Activated CD4-positive, alpha-beta T cell treated with anti-CD3 and anti-CD28 coated beads, Interleukin-2, amount 10 ng/mL, durations not matched to agents 7 days and 5 days (primary cell): ENCODE measurements around the gene ZSCAN21. TPM values are rescaled to one million over a fixed set of nuclear protein-coding genes. Genes with fewer than 3 reads are reported as not detected.

Experiments
- CTCF ChIA-PET: fragments of 350-600 bp; sonication (Branson Sonifier 250); formaldehyde crosslinking; loops from one replicate; lab custom pipeline; 2021; ENCODE audit warnings: antibody characterized with exemption; lab: Charles Lee
- POLR2A ChIA-PET: fragments of 350-600 bp; sonication (Branson Sonifier 250); formaldehyde crosslinking; loops from one replicate; lab custom pipeline; 2021; ENCODE audit warnings: antibody characterized with exemption; lab: Charles Lee
- DNase-seq: peaks from one replicate; pipeline ENCODE4 v3.0.0-alpha.2; 2020
- H3K27ac Mint-ChIP-seq: one replicate; pipeline ENCODE4 v1.8.0; 2021; ENCODE audit warnings: mild to moderate bottlenecking, moderate library complexity, mixed read lengths
- H3K27me3 Mint-ChIP-seq: one replicate; pipeline ENCODE4 v1.8.0; 2021; ENCODE audit warnings: mixed read lengths
- H3K36me3 Mint-ChIP-seq: one replicate; pipeline ENCODE4 v1.8.0; 2021; ENCODE audit warnings: low read depth, mixed read lengths
- H3K4me1 Mint-ChIP-seq: one replicate; pipeline ENCODE4 v1.8.0; 2021; ENCODE audit warnings: mixed read lengths
- H3K4me3 Mint-ChIP-seq: one replicate; pipeline ENCODE4 v1.8.0; 2021; ENCODE audit warnings: mild to moderate bottlenecking, moderate library complexity, mixed read lengths
- H3K9me3 Mint-ChIP-seq: one replicate; pipeline ENCODE4 v1.8.0; 2021; ENCODE audit warnings: mixed read lengths
- total RNA-seq, 2 experiments: library from RNA; stranded (reverse); gene quantifications; one replicate each; pipeline ENCODE4 v1.2.3, GENCODE V29; 2021

The ZSCAN21 gene
- total RNA-seq, 2 experiments from 2014 or later, result 6.6 to 9.1 TPM

DNA sequence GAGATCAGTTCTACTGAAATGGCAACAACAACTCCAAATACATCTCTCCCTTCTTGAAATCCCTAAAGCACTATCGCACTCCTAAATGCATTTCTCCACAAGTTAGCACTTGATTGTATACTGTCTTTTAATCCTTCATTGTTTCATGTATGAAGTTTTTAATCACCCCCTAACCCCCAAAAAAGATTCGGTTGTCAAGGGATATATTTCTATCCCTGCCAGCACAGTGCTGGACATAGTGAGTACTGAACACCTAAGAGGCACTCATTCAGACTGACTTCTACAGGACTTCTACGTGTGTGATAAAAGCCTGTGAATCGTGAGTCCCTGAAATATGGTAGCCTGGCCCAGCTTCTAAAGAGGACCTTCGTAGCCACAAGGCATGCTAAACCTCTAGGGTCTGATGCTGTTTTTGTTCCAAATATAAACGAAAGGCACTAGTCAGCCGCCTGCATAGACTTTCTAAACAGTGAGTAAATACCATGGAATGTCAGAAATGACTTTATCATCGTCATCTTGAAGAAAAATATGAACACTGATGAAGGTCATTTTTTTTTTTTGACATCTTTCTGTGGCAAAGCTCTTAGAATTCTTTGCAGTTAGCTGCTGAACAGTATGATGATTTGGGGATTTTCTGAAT is 14.6 kb upstream of the ZSCAN21 start:
- Mint-ChIP-seq H3K9me3 (peaks cover 2% of the 10 kb centered on the region), H3K4me3 (no peak overlapping the region), H3K27me3 (no peaks in the 10 kb centered on the region), H3K36me3 (peaks cover 67% of the 10 kb centered on the region), H3K4me1 (no peaks in the 10 kb centered on the region), H3K27ac (no peak overlapping the region)
- POLR2A ChIA-PET, result no interaction called here
- DNase-seq, result no peak
- CTCF ChIA-PET, result no interaction called here

DNA sequence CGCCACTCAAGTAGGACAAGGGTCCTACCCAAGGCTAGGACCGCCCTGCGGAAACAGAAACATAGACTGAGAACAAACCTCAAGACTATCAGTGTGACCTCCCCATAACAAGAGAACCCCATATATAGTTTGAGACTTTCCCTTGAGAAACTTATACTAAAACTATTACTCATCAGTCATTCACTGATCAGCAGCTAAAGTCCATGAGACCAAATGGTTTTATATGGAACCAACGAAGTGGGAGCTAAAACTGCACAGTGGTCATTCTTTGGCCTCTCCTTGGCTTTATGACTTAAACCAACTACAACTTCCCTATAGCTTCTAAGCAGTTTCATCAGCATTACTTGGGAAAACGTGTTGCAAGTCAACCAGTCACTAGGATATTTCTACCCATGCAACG is 13.7 kb upstream of the ZSCAN21 start:
- Mint-ChIP-seq H3K36me3 (peaks cover 59% of the 10 kb centered on the region), H3K4me3 (no peak overlapping the region), H3K9me3 (peaks cover 2% of the 10 kb centered on the region), H3K27me3 (no peaks in the 10 kb centered on the region), H3K4me1 (peaks cover 7% of the 10 kb centered on the region), H3K27ac (no peak overlapping the region)
- CTCF ChIA-PET, result interaction anchor here (1.0 kb wide), 2 partner anchors 10 to 28 kb away, joined by 3 read pairs; no protein-coding TSS in a partner anchor
- POLR2A ChIA-PET, result no interaction called here
- DNase-seq, result no peak

DNA sequence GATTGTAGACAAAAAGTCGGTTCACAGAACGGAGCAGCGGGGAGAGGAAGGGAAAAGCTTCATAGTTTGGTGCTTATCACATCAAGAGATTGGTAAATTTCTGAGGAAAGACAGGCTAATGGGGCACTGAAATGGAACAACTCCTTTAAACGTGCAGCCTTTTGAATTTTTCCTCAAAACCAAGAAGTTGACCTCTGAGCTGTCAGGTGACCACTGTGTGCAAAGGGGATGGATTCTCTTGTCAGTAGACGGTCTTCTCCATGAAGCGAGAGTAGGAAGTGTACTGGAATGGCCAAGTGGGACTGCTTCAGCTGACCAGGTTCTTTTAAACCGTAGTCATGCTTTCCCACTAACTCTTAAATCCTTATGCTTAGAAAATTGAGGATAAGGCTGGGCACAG is 11.2 kb upstream of the ZSCAN21 start:
- Mint-ChIP-seq H3K36me3 (peaks cover 48% of the 10 kb centered on the region), H3K27ac (no peak overlapping the region), H3K4me1 (peaks cover 16% of the 10 kb centered on the region), H3K4me3 (no peak overlapping the region), H3K27me3 (no peaks in the 10 kb centered on the region), H3K9me3 (peaks cover under 1% of the 10 kb centered on the region)
- DNase-seq, result no peak
- ChIA-PET CTCF (interaction anchor here (0.9 to 1.5 kb wide), 4 partner anchors 9 to 46 kb away, joined by 3 to 6 read pairs (median 4); no protein-coding TSS in a partner anchor), POLR2A (no interaction called here)

DNA sequence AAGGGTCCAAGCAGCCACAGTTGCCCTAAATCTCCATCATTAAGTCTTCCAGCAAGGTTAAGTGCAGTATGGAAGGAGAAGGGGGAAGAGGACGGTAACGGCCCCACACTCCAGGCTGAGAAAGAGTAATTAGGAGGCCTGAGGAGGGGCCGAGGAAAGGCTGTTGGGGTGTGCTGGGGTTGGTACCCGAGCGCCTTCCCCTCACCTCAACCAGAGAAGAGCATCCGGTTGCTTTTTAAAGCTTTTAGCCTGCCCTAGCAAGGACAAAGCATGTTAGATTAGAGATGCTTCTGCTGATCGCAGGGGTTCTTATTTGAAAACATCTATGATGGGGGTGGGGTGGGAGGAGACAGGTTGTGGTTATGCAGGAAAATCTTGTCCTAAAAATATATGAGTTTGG is 9.0 kb upstream of the ZSCAN21 start:
- Mint-ChIP-seq H3K27ac (no peak overlapping the region), H3K27me3 (no peaks in the 10 kb centered on the region), H3K36me3 (peaks cover 26% of the 10 kb centered on the region), H3K9me3 (no peaks in the 10 kb centered on the region), H3K4me1 (peaks cover 20% of the 10 kb centered on the region), H3K4me3 (no peak overlapping the region)
- no peak for DNase-seq
- POLR2A ChIA-PET, result no interaction called here
- CTCF ChIA-PET, result no interaction called here

DNA sequence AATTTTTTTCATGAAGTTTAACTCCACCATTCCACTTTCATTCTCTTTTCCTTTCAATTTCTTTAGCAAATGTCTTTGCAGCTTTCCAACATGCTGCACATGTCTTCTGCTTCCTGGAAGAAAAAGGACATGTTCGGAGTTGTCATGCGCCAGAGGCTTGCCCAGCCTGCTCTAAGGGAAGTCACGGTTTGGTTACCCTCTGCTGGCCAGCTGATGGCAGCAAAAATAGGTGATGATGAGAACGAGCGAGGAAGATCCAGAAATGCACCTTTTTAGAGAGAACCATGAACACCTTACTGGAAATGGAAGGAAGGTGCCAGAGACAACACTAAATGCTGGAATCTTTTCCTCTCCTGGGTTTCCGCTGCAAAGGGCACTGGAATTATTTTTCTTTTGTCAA is 4.9 kb upstream of the ZSCAN21 start:
- H3K27me3 Mint-ChIP-seq, result no peaks in the 10 kb centered on the region
- DNase-seq, result peak; percentile 25
- H3K4me1 Mint-ChIP-seq, result peaks cover 28% of the 10 kb centered on the region
- H3K9me3 Mint-ChIP-seq, result no peaks in the 10 kb centered on the region
- ChIA-PET CTCF (interaction anchor here (1.0 kb wide), 1 partner anchor 8 kb away, joined by 3 read pairs; no protein-coding TSS in a partner anchor), POLR2A (no interaction called here)
- no peak overlapping the region for H3K4me3 Mint-ChIP-seq
- peaks cover 6% of the 10 kb centered on the region for H3K36me3 Mint-ChIP-seq
- no peak overlapping the region for H3K27ac Mint-ChIP-seq

DNA sequence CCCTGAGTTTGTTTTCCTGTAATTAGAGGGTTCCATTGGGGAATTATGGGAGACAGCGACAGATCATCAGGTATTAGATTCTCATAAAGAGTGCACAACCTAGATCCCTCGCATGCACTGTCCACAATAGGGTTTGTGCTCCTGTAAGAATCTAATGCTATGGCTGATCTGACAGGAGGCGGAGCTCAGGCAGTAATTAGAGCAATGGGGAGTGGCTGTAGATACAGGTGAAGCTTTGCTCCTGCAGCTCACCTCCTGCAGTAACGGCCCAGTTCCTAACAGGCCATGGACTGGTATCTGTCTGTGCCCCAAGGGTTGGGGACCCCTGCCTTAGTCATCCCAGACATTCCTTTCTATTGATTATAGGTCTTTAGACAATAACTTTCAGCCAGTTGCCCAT is 894 bp upstream of the ZSCAN21 start:
- Mint-ChIP-seq H3K27ac (peak overlapping the region; percentile 97), H3K27me3 (no peaks in the 10 kb centered on the region), H3K9me3 (no peaks in the 10 kb centered on the region), H3K36me3 (no peaks in the 10 kb centered on the region), H3K4me3 (peak overlapping the region; percentile 87), H3K4me1 (peaks cover 30% of the 10 kb centered on the region)
- ChIA-PET POLR2A (no interaction called here), CTCF (interaction anchor here (1.2 to 1.8 kb wide), 2 partner anchors 52 to 72 kb away, joined by 3 to 5 read pairs; partner anchors contain the start of genes AP4M1 and MCM7)
- DNase-seq, result peak; percentile 8

DNA sequence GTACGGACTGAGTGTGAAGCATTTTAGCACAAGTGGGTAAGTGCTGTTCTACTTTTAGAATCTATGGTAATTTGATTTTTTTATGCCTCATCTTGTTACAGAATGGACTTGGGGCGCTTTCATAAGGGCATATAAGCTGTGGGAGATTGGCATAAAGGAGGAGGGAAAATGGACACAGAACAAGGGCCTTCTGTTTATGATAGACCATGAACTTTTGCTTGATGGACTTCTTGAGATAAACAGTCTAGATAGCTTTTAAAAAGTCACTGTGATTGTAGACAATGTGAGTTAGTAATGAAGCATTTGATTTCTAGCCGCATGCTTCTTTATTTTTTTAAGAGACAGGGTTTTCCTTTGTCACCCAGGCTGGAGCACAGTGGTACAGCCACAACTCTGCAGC is 2.0 kb downstream of the ZSCAN21 start:
- Mint-ChIP-seq H3K4me1 (peaks cover 28% of the 10 kb centered on the region), H3K36me3 (no peaks in the 10 kb centered on the region), H3K9me3 (no peaks in the 10 kb centered on the region), H3K27me3 (no peaks in the 10 kb centered on the region), H3K27ac (no peak overlapping the region), H3K4me3 (peak overlapping the region; percentile 15)
- POLR2A ChIA-PET, result no interaction called here
- DNase-seq, result no peak
- CTCF ChIA-PET, result interaction anchor here (1.3 to 1.8 kb wide), 4 partner anchors 12 to 58 kb away, joined by 4 to 6 read pairs (median 5); no protein-coding TSS in a partner anchor

DNA sequence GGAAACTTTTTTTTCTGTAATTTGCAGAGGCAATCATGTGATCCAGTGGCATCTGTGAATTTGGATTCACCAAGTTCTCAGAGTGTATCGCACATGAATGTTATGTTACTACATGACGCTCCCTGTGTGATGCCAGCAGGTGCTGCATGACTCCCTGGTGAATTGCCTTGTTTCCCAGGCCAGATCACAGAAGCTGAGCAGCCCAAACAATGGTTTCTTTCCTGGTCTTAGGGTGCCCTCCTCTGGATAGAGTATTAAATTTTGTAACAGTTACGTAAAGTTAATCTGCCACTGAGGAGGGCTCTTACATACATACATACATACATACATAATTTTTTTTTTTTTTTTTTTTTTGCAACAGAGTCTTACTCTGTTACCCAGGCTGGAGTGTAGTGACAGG is 3.6 kb downstream of the ZSCAN21 start:
- Mint-ChIP-seq H3K9me3 (no peaks in the 10 kb centered on the region), H3K27me3 (no peaks in the 10 kb centered on the region), H3K36me3 (peaks cover 4% of the 10 kb centered on the region), H3K27ac (no peak overlapping the region), H3K4me1 (peaks cover 28% of the 10 kb centered on the region), H3K4me3 (no peak overlapping the region)
- DNase-seq, result peak; percentile 64
- CTCF ChIA-PET, result interaction anchor here (0.6 to 1.8 kb wide), 13 partner anchors 9 to 152 kb away, joined by 3 to 7 read pairs (median 4); no protein-coding TSS in a partner anchor
- POLR2A ChIA-PET, result interaction anchor here (0.6 kb wide), 1 partner anchor 25 kb away, joined by 3 read pairs; no protein-coding TSS in a partner anchor

DNA sequence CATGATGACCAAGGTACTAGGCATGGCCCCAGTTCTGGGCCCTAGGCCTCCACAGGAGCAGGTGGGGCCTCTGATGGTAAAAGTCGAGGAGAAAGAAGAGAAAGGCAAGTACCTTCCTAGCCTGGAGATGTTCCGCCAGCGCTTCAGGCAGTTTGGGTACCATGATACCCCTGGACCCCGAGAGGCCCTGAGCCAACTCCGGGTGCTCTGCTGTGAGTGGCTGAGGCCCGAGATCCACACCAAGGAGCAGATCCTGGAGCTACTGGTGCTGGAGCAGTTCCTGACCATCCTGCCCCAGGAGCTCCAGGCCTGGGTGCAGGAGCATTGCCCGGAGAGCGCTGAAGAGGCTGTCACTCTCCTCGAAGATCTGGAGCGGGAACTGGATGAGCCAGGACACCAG is 7.4 kb downstream of the ZSCAN21 start:
- Mint-ChIP-seq H3K4me1 (peaks cover 4% of the 10 kb centered on the region), H3K4me3 (no peak overlapping the region), H3K9me3 (no peaks in the 10 kb centered on the region), H3K36me3 (peaks cover 8% of the 10 kb centered on the region), H3K27me3 (no peaks in the 10 kb centered on the region), H3K27ac (no peak overlapping the region)
- no peak for DNase-seq
- ChIA-PET POLR2A (no interaction called here), CTCF (interaction anchor here (0.5 to 1.4 kb wide), 2 partner anchors 19 to 31 kb away, joined by 4 to 6 read pairs; no protein-coding TSS in a partner anchor)

DNA sequence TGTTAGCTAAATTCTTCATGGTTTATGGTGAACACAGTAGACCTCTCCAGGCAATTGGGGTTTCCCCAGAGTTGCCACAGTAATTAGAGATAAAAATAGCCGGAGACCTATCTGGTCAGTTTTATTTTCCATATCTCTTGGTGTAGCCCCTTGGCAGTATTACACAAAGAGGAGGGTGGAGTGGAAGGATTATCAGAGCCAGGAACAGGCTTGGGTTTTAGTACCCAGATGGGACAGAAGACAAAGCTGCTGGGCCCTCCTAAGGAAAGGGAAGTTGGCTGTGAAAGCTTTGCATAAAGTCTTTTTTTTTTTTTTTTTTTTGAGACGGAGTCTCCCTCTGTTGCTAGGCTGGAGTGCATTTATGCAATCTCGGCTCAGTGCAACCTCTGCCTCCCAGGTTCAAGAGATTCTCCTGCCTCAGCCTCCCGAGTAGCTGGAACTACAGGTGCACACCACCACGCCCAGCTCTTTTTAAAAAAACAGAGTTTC is 9.7 kb downstream of the ZSCAN21 start:
- H3K27ac Mint-ChIP-seq, result no peak overlapping the region
- POLR2A ChIA-PET, result no interaction called here
- CTCF ChIA-PET, result interaction anchor here (0.6 to 1.9 kb wide), 4 partner anchors 9 to 65 kb away, joined by 3 to 5 read pairs (median 4); partner anchors contain the start of gene ZSCAN21

DNA sequence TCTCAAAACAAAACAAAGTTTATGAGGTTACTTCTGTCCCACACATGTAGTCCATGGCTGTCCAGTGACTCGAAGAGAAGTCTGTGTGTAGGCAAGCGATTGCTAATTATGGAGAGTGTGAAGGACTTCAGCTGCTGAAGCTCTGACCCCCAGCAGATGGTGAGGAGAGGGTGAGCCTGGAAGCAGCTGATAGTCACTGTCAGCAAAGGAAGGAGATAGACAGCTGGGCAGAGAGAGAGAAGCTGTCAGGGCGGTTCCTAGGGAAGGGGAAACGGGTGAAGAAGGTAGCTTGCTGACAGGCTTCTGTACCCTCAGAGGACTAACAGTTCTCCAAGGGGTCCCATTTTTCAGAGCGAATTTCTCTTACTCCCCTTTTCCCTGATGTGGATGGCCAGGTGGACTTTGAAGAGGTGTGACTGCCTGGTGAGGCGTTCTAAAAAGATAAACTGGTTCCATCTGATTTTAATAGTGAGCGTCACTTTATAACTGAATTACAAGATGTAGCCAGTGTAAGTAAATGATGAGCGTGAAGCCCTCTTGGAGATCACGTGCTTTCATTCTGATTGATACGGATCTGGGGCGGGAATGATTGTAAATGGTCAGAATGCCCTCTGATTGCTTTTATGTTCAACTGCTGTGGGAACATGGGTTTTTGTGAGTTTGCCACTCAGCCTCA is 12.1 kb downstream of the ZSCAN21 start:
- POLR2A ChIA-PET, result no interaction called here
- Mint-ChIP-seq H3K4me1 (no peaks in the 10 kb centered on the region), H3K36me3 (peaks cover 25% of the 10 kb centered on the region), H3K27ac (no peak overlapping the region), H3K4me3 (no peak overlapping the region), H3K9me3 (no peaks in the 10 kb centered on the region), H3K27me3 (no peaks in the 10 kb centered on the region)
- CTCF ChIA-PET, result interaction anchor here (0.6 to 1.2 kb wide), 4 partner anchors 21 to 107 kb away, joined by 3 to 4 read pairs (median 4); no protein-coding TSS in a partner anchor
- no peak for DNase-seq

More for the DNA sequence above, 9.7 kb downstream of the ZSCAN21 start:
- DNase-seq, result no peak
- no peaks in the 10 kb centered on the region for H3K9me3 Mint-ChIP-seq
- peaks cover 14% of the 10 kb centered on the region for H3K36me3 Mint-ChIP-seq
- no peaks in the 10 kb centered on the region for H3K27me3 Mint-ChIP-seq
- no peaks in the 10 kb centered on the region for H3K4me1 Mint-ChIP-seq
- no peak overlapping the region for H3K4me3 Mint-ChIP-seq

DNA sequence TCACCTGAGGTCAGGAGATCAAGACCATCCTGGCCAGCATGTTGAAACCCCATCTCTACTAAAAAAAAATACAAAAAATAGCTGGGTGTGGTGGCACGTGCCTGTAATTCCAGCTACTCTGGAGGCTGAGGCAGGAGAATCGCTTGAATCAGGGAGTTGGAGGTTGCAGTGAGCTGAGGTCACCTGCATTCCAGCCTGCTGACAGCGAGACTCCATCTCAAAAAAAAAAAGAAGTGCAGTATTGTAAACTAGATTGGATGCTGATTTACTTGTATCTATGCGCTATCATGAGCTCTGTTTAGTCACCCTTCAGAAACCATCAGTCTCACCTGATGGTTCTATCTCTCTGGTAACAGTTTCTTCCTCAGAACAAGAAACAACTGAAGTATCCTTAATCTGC is 13.8 kb downstream of the ZSCAN21 start:
- peaks cover 31% of the 10 kb centered on the region for H3K36me3 Mint-ChIP-seq
- H3K4me3 Mint-ChIP-seq, result no peak overlapping the region
- H3K27me3 Mint-ChIP-seq, result no peaks in the 10 kb centered on the region
- H3K9me3 Mint-ChIP-seq, result no peaks in the 10 kb centered on the region
- DNase-seq, result no peak
- ChIA-PET POLR2A (interaction anchor here (0.7 kb wide), 1 partner anchor 143 kb away, joined by 6 read pairs; no protein-coding TSS in a partner anchor), CTCF (interaction anchor here (0.7 to 1.3 kb wide), 6 partner anchors 9 to 299 kb away, joined by 3 to 4 read pairs (median 4); no protein-coding TSS in a partner anchor)
- H3K4me1 Mint-ChIP-seq, result no peaks in the 10 kb centered on the region
- H3K27ac Mint-ChIP-seq, result no peak overlapping the region
